ENCODE measurements around the gene GGTLC2.
"Not testable (repeated sequence)": the region's sequence is repeated elsewhere in the genome, so short reads cannot be mapped to it uniquely, and the experiment has no call there.

GGTLC2 gene

GRCh38 chr22:22619765-22620414 lies 24.5 kb upstream of the GGTLC2 start:
- no peak overlapping the region for H3K4me3 ChIP-seq (replicated peaks; ENCODE audit: low read depth, low read length)
- no peak for DNase-seq (ENCODE audit: low read depth)
- no peak for TF ChIP-seq CTCF (IDR thresholded peaks at IDR 0.05; ENCODE audit: low read length, missing control alignments)

GRCh38 chr22:22628546-22629495 lies 15.6 kb upstream of the GGTLC2 start:
- H3K4me3 ChIP-seq (replicated peaks; ENCODE audit: low read depth, low read length); DNase-seq (ENCODE audit: low read depth): not testable (repeated sequence)

GRCh38 chr22:22631223-22631652 lies 13.2 kb upstream of the GGTLC2 start:
- H3K4me3 ChIP-seq (replicated peaks; ENCODE audit: low read depth, low read length) = not testable (repeated sequence)
- DNase-seq (ENCODE audit: low read depth) = peak; percentile 16

- not testable (repeated sequence) for DNase-seq (ENCODE audit: low read depth)
Observed at GRCh38 chr22:22632226-22632625, 12.2 kb upstream of the GGTLC2 start.

GRCh38 chr22:22633533-22633932 lies 10.9 kb upstream of the GGTLC2 start:
- H3K4me3 ChIP-seq (replicated peaks; ENCODE audit: low read depth, low read length); DNase-seq (ENCODE audit: low read depth): not testable (repeated sequence)

More at GRCh38 chr22:22632226-22632625, 12.2 kb upstream of the GGTLC2 start:
- H3K4me3 ChIP-seq (replicated peaks; ENCODE audit: low read depth, low read length) = not testable (repeated sequence)

- peak; percentile 2 for TF ChIP-seq CTCF (IDR thresholded peaks at IDR 0.05; ENCODE audit: low read length, missing control alignments)
- DNase-seq (ENCODE audit: low read depth) = peak; percentile 37
- H3K4me3 ChIP-seq (replicated peaks; ENCODE audit: low read depth, low read length) = not testable (repeated sequence)
Observed at GRCh38 chr22:22636260-22636659, 8.2 kb upstream of the GGTLC2 start.

GRCh38 chr22:22638313-22638712 lies 6.1 kb upstream of the GGTLC2 start:
- not testable (repeated sequence) for DNase-seq (ENCODE audit: low read depth); H3K4me3 ChIP-seq (replicated peaks; ENCODE audit: low read depth, low read length)

GRCh38 chr22:22642255-22642654 lies 2.2 kb upstream of the GGTLC2 start:
- not testable (repeated sequence) for H3K4me3 ChIP-seq (replicated peaks; ENCODE audit: low read depth, low read length); DNase-seq (ENCODE audit: low read depth)

- not testable (repeated sequence) for H3K4me3 ChIP-seq (replicated peaks; ENCODE audit: low read depth, low read length); DNase-seq (ENCODE audit: low read depth)
Observed at GRCh38 chr22:22645969-22646368, 1.6 kb downstream of the GGTLC2 start.

- not testable (repeated sequence) for H3K4me3 ChIP-seq (replicated peaks; ENCODE audit: low read depth, low read length); DNase-seq (ENCODE audit: low read depth)
Observed at GRCh38 chr22:22647952-22648351, 3.5 kb downstream of the GGTLC2 start.

- DNase-seq (ENCODE audit: low read depth); H3K4me3 ChIP-seq (replicated peaks; ENCODE audit: low read depth, low read length): not testable (repeated sequence)
Observed at GRCh38 chr22:22648863-22649536, 4.6 kb downstream of the GGTLC2 start.

- H3K4me3 ChIP-seq (replicated peaks; ENCODE audit: low read depth, low read length); DNase-seq (ENCODE audit: low read depth): not testable (repeated sequence)
Observed at GRCh38 chr22:22649761-22650160, 5.3 kb downstream of the GGTLC2 start.

- H3K4me3 ChIP-seq (replicated peaks; ENCODE audit: low read depth, low read length) = not testable (repeated sequence)
- DNase-seq (ENCODE audit: low read depth) = peak; percentile 21
Observed at GRCh38 chr22:22650398-22650797, 6.0 kb downstream of the GGTLC2 start.

GRCh38 chr22:22650803-22651515 lies 6.5 kb downstream of the GGTLC2 start:
- not testable (repeated sequence) for H3K4me3 ChIP-seq (replicated peaks; ENCODE audit: low read depth, low read length); DNase-seq (ENCODE audit: low read depth)

- not testable (repeated sequence) for H3K4me3 ChIP-seq (replicated peaks; ENCODE audit: low read depth, low read length)
- DNase-seq (ENCODE audit: low read depth) = peak; percentile 80
Observed at GRCh38 chr22:22651593-22651992, 7.2 kb downstream of the GGTLC2 start.

- not testable (repeated sequence) for H3K4me3 ChIP-seq (replicated peaks; ENCODE audit: low read depth, low read length)
- peak; percentile 35 for DNase-seq (ENCODE audit: low read depth)
Observed at GRCh38 chr22:22652102-22652501, 7.7 kb downstream of the GGTLC2 start.
